PC-9 (cell line): Measurements from ENCODE around the gene PHF20.
"Not testable (repeated sequence)": the region's sequence is repeated elsewhere in the genome, so short reads cannot be mapped to it uniquely, and the experiment has no call there.

Source experiments
- EZH2 ChIP-seq: fragments of 200-600 bp; sonication (generic); IDR thresholded peaks from 2 replicates; pipeline ENCODE4 v1.8.0; 2017; ENCODE audit warnings: antibody characterized with exemption, low read depth
- TF ChIP-seq, protein P1 (sequence below): fragments of 200-600 bp; sonication (generic); conservative IDR thresholded peaks from 2 replicates; pipeline ENCODE4 v1.6.1; 2017; ENCODE audit warnings: mixed run types, antibody characterized with exemption, mild to moderate bottlenecking, moderate library complexity

DNA sequence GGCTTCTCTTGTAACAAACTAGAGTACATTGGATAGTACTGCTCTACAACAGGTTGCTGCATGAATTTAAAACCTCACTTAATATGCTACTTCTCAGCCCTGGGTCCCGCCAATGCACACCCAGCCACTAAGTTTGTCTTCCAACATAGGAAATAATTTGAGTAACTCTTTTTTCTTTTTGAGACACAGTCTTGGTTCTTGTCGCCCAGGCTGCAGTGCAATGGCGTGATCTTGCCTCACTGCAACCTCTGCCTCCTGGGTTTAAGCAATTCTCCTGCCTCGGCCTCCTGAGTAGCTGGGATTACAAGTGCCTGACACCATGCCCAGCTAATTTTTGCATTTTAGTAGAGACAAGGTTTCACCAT, 48.6 kb upstream of the PHF20 start:
- TF ChIP-seq, protein P1, sequence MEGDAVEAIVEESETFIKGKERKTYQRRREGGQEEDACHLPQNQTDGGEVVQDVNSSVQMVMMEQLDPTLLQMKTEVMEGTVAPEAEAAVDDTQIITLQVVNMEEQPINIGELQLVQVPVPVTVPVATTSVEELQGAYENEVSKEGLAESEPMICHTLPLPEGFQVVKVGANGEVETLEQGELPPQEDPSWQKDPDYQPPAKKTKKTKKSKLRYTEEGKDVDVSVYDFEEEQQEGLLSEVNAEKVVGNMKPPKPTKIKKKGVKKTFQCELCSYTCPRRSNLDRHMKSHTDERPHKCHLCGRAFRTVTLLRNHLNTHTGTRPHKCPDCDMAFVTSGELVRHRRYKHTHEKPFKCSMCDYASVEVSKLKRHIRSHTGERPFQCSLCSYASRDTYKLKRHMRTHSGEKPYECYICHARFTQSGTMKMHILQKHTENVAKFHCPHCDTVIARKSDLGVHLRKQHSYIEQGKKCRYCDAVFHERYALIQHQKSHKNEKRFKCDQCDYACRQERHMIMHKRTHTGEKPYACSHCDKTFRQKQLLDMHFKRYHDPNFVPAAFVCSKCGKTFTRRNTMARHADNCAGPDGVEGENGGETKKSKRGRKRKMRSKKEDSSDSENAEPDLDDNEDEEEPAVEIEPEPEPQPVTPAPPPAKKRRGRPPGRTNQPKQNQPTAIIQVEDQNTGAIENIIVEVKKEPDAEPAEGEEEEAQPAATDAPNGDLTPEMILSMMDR: not testable (repeated sequence)
- not testable (repeated sequence) for TF ChIP-seq EZH2
